LNCaP clone FGC (cell line): ENCODE data around the gene ACRBP.

Experiments
- DNase-seq: peaks from one replicate; pipeline ENCODE4 v3.0.0-alpha.2; 2011; ENCODE audit warnings: low read depth
- H3K4me3 ChIP-seq: 2 replicates; pipeline ENCODE4 v1.5.1; 2011; ENCODE audit warnings: mild to moderate bottlenecking, low read depth, low read length, control low read depth
- TF ChIP-seq, protein P1 (sequence below): IDR thresholded peaks from 2 replicates; pipeline ENCODE4 v1.5.1; 2012; ENCODE audit warnings: mild to moderate bottlenecking; ENCODE audit not compliant: control insufficient read depth, insufficient read depth; ENCODE audit errors: extremely low read depth

Gene ACRBP

DNA sequence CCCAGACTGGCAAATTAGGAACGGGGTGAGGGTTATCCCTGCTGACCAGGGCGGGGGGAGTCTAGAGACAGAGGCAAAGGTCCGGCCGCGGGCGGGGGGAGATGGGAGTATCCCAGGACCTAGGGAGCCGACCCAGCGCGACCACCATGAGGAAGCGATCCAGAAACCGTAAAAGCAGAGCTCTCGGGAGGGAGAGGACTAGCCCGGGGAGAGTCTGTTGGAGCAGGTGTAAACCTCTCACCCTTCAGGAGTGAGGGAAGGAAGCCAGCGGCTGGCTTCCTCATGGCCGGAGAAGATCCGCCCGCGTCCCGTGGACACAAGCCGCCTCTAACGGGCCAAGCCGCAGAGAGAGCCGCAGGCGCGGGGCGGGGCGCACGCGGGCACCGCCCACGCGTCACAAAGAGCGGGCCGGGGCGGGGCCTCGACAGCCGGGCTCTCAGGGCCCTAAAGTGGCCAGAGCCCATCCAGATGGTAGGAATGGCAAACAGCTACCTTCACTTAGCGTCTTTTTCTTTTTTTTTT lies at the start of gene ACRBP:
Gene ACRBP, minus strand, starts transcription at position 350 of the 522 bp plus-strand sequence. Its CDS starts 66 bp downstream, at position 284.
- TF ChIP-seq, protein P1, sequence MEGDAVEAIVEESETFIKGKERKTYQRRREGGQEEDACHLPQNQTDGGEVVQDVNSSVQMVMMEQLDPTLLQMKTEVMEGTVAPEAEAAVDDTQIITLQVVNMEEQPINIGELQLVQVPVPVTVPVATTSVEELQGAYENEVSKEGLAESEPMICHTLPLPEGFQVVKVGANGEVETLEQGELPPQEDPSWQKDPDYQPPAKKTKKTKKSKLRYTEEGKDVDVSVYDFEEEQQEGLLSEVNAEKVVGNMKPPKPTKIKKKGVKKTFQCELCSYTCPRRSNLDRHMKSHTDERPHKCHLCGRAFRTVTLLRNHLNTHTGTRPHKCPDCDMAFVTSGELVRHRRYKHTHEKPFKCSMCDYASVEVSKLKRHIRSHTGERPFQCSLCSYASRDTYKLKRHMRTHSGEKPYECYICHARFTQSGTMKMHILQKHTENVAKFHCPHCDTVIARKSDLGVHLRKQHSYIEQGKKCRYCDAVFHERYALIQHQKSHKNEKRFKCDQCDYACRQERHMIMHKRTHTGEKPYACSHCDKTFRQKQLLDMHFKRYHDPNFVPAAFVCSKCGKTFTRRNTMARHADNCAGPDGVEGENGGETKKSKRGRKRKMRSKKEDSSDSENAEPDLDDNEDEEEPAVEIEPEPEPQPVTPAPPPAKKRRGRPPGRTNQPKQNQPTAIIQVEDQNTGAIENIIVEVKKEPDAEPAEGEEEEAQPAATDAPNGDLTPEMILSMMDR, result no peak
- no peak within 1 kb of the TSS for H3K4me3 ChIP-seq
- no peak for DNase-seq

- no peak overlapping the region for H3K4me3 ChIP-seq
- TF ChIP-seq, protein P1, result no peak
- no peak for DNase-seq
Measured at GRCh38 chr12:6695313-6696045, 48.2 kb upstream of the ACRBP start.

DNA sequence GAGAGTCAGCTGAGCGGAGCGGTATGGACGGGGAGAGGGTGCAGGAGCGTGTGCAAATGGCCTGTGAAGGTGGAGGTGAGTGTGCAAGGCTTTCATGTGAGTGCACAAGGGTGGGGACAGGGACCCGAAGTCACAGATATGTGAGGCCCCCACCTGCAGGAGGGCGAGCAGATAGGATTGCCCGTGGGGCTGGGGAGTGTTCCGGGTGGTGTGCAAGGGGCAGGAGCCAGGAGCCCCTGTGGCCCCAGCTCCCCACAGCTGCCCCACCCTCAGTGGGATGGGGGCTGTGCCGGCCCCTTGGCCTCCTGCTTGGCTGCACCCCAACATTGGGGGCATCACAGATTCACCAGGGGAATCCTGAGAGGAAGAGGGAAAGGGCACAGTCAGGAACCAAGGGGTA lies 47.5 kb upstream of the ACRBP start:
- H3K4me3 ChIP-seq, result no peak overlapping the region
- TF ChIP-seq, protein P1, result no peak
- no peak for DNase-seq

GRCh38 chr12:6693832-6694355 lies 46.7 kb upstream of the ACRBP start:
- no peak for DNase-seq
- no peak overlapping the region for H3K4me3 ChIP-seq
- TF ChIP-seq, protein P1, result no peak

DNA sequence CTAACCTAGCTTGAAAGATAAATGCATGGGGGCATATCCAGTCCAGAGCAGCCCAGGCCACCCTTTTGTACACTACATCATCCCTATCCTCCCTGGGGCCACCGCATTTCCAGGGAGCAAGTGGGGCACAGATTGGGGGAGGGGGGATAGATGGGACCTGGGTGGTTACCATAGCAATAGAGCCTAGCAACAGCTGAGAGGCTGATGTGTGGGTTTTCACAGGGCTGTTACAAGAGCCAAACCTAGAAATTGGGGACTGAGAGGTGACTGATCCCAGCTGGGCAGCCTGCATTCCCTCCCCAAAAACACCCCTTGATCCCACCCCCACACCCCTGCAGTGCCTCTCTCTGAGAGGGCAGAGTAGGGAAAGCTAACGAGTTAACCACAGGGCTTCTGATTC lies 45.7 kb upstream of the ACRBP start:
- no peak overlapping the region for H3K4me3 ChIP-seq
- DNase-seq, result no peak
- TF ChIP-seq, protein P1, result no peak

GRCh38 chr12:6691473-6691872 lies 44.2 kb upstream of the ACRBP start:
- no peak for DNase-seq
- TF ChIP-seq, protein P1, result no peak
- no peak overlapping the region for H3K4me3 ChIP-seq
